ENCODE measurements around the gene OXSM.

Gene OXSM

DNA sequence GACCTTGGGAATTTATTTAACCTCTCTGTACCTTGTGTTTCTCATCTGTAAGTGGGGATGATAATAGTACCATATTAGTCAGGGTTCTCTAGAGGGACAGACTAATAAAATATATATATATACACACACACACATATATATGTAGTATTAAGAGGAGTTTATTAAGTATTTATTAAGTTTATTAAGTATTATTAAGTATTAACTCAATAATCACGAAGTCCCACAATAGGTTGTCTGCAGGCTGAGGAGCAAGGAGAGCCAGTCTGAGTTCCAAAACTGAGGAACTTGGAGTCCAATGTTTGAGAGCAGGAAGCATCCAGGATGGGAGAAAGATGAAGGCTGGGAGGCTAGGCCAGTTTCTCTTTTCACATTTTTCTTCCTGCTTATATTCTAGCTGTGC is 14.8 kb downstream of the OXSM start:
- no peak for DNase-seq

DNA sequence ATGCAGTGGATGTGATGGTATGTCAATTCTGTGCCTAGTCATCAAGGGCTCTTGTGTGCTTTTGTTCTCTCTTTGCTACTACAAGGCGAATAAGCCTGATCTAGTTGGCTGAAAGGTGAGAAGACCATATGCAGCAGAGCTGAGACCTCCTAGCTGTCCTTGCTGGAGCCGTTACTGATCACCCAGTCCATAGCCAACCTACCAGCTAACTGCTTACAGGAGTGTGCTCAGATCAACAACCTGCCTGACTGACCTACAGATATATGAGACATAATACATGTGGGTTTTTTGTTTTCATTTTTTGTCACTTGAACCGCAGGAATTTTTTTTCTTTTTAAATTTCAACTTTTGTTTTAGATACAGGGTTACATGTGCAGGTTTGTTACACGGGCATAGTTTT is 22.8 kb downstream of the OXSM start:
- no peak for DNase-seq

DNA sequence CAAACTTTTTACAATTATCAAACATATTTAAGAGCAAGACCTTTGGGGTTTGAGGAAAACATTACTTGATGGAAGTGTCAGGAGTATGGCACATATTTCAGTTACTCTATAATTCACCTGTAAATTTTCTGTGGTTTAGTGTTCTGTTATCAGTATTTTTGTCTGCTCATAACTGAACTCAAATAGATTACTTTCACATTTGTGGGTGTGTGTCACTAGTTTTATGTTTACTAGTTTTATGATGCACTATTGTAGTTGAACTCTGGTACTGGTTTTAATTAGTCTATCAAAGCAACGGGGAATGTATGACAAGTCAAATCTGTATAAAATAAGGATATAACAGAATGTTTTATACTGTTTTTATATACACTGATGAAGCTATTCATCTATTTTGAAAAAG is 27.2 kb downstream of the OXSM start:
- DNase-seq, result no peak

DNA sequence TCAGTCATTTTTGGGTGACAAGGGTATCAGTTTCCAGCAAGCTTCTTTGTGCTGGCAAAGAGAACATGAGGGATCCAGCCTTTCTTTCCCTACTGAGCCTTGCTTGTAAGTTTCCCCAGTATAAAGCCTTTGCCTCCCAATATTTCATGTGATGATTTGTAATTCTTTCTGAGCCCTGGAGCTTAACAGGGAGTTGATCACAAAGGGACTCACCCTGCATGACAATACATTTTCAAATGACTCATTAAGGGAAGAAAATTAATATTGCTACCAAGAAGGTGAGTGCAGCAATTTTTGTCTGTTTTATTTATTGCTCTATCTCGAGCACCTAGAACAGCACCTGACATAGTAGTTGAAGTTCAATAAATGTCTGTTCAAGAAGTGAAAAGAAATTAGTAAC is 27.7 kb downstream of the OXSM start:
- DNase-seq, result no peak

DNA sequence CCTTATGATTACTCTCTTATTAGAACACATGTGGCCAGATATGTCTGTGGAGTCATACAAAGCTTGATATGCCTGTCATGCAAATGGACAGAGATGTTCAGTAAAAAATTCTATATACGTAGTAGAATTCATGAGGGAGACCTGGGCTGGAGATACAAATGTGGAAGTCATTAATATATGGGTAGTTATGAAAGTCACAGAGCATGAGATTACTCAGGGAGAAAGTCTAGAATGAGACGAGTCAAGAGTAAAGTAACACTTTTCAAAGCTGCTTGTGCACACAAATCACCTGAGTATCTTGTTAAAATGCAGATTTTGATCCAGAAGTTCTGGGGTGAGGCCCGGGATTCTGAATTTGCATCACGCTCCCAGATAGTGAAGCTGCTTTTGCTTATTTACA is 28.4 kb downstream of the OXSM start:
- no peak for DNase-seq

DNA sequence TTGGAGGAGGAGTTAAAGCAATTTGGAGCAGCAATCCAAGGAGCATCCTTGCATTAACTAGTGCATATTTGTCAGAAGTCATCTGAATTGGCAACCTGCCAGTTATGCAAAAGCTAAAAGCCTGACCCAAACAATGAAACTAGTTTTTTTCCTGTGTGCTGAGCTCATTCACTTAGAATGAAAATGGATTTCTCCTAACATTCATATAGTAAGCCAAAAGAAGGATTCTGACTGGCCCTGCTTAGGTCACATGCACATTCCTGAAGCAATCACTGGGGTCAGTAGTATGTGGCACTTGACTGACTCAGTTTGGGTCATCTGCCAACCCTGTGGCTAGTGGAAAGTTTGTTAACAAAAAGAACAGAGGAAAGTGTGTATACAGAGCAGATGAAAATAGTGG is 30.5 kb downstream of the OXSM start:
- no peak for DNase-seq

DNA sequence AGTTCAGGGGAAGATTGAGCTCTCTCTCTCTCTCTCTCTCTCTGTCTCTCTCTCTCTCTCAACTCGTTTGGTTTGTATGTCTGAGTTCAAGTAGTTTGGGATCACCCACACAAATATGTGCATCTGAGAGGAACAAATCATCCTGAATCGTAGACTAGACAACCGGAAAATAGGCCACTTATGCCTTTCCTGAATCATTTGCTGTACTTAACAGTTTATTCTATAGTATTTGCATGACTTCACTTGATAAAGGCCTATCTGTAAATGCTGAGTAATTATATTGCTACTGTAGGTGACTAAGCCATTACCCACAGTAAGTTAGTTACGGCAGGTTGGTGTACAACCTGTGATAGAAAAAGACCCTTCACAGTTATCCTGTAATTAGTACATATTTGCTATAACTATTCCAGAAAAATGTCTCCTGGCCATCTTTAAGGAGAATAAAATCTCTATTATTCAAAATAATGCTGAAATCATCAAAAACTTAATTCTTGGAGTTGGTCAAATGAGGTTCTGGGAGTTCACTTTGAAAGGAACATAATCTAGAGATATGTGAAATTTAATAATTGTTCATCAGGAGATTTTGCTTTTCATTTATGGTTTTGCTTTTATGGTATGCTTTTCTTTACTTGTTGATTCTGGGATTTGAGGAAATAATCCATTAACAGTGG is 31.1 kb downstream of the OXSM start:
- DNase-seq, result no peak

DNA sequence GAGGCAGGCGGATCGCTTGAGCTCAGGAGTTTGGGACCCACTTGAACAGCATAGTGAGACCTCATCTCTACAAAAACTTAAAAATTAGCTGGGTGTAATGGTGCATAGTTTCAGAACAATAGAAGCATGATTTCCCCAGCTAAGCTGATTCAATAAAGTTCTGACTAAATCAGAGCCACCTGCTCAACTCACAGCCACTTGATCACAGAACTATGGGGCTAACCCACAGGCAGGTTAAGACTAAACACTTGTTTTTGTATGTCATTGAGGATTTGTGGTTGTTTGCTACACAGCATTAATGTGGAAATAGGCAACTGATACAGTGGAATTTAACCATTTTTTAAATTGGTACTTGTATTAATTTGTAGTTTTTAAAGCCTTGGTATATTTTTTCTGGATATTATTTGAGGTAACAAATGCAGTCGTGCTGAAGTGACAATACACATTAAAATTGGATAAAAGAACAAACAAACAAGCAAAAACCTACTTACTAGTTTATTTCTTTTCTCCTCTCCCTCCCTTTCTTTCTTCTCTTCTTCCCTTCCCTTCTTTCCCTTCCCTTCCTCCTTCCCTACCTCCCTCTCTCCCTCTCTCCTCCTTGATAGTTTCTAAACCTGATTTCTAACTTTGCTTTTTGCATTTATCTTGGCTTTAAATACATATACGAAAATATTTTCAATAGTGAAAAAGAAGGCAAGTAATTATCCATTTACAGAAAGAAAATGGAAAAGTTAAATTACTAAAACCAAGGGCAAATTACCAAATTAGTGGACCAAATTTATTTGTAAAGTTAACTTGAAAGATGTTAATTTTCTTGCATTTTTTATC is 32.1 kb downstream of the OXSM start:
- DNase-seq, result no peak

DNA sequence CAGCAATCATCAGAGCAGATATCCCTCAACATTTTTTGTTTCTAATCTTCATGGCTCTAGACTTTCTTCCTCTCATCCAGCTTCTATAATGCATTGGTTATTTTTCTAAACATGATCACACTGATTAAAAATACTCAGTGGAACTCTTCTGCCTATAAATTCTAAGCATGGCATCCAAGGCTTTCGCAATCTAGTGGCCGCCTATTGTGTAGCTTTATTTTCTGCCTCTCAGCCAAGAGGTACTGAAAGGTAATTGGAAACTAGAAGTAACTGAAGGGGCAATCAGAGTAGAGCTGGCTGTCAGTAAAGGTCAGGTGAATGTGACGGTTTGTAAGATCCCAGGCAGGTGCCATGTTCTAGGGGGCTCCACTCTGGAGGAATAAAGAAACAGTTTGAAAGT is 33.4 kb downstream of the OXSM start:
- no peak for DNase-seq

DNA sequence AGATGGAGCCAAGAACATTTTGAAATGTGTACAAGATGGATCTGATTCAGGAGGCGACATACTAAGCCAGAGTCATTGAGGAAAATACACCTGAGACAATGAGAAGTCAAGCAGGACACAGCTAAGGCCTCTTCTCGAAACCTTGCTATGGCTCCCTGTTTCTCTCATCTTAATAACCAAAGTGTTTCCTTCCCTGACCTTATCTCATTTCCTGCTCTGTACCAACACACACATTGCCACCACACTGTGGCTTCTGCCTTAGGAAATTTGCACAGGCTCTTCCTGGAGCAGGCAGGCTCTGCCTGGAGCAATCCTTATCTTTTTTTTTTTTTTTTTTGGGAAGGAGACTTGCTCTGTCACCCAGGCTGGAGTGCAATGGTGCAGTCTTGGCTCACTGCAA is 36.6 kb downstream of the OXSM start:
- no peak for DNase-seq

DNA sequence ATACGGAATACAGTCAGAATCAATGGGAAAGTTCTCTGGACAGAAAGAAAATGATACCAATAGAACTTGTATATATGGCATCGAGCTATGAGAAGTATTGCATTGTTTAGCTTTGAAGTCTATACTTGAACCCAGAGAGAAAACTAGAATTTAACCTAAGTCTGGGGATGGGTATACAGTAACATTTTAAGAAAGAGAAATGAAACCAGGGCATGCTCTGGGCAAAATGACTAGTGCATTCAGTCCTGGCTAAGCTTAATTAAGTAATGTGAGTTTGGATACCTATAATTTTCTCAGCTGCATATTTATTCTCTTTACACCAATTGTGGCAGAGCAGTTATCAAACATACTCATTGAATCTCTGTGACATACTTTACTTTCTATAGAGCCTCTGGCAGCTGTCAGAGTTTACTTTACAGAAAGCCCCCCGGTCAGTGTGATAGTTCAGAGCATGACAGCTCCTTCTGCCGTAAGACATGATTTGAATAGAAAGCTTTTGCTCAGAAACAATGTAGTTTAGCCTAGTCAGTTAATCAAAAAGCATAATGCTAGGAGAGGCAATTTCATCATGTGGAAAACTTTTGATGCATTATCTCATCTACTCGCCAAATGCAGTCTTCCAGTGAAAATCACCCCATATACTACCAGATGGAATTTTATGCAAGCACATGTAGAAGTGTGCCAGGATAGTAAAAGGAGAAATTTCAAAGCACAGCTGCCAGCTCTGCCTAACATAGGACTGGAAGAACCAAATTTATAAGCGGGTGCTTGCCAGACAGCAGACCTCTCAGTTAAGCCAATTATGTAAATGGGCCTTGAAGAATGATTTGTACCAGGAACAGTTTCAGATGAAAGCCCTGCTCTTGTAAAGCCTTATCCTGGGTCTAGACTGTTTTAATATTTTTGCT is 40.7 kb downstream of the OXSM start:
- no peak for DNase-seq

DNA sequence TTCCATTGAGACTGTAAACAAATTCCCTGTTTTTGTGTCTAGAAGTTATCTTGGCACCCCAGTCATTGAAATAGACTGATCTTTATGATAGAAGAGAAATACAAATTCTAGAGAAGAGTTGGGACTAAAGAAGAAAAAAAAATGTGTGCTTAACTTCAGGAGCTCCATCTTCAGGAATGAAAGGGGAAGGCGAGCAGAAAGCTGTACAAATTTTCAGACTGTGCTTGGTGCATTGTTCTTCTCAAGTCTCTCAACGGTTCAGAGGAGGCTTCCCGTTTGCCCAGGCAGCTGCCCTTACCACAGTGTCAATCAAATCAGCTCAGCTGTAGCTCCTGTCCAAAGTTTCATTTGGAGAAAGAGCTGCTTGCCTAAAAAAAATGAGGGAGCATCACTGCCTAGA is 41.7 kb downstream of the OXSM start:
- DNase-seq, result no peak

DNA sequence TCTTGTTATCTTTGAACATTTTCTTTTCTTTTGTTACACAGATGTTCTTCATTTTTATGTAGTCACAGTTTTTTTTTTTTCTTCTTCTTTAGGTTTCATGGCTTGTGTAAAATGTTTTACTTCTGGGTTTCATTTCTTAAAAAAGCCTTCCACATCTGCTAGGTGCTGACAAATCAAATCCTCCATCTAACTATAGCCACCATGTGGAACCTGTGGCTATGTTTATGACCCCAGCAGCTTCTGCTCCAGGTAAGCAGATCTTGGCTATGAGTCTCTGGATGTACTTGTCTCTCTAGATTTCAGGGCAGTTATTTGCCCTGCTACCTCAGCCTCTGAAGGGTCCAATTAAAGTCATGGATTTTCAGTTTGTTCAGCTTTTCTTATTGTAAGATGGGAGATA is 44.5 kb downstream of the OXSM start:
- DNase-seq, result no peak

DNA sequence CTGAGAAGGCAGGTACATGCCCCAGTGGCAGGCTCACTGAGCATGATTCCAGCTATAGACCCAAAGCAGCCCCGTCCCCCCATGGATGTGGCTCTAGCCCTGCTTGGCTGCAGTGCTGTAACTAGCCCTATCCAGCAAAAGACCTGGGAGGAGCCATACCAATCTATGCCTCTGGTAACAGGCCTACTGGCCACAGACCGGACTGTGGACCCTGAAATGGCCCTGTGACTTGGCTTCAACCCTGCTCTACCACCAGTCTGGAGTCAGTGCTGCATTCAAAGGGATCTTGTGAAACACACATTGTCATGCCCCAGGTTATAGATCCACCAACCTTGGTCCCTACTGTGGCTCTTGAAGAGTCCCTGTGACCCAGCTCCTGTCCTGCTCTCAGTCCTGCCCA is 46.7 kb downstream of the OXSM start:
- no peak for DNase-seq

DNA sequence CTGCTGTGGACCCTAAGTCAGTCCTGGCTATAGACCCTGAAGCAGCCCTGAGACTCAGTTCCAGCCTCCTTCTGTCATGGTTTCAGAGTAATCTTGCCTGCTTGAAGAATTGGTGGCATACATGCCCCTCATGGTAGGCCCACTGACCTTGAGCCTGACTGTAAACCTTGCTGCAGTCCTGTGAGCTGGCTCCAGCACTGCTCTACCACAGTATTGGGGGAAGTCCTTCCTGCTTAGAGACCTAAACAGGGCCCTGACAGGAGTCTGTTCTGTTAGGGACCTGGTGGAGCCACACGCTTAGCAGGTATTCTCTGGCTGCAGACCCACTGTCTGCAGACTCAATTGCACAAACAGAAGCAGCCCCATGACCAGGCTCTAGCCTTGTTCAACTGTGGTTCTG is 47.1 kb downstream of the OXSM start:
- no peak for DNase-seq

DNA sequence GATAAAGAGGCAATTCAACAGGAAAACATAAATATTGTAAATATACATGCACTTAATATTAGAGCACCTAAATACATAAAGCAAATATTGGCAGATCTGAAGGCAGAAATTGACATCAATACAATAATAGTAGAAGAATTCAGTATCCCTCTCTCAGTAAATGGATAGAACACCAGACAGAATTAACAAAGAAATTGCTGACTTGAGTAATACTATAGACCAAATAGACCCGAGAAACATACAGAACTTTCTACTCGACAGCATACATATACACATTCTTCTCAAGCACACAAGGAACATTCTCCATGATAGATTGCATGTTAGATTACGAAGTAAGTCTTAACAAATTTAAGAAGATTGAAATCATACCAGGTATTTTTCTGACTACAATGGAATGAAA is 50.2 kb downstream of the OXSM start:
- DNase-seq, result no peak

DNA sequence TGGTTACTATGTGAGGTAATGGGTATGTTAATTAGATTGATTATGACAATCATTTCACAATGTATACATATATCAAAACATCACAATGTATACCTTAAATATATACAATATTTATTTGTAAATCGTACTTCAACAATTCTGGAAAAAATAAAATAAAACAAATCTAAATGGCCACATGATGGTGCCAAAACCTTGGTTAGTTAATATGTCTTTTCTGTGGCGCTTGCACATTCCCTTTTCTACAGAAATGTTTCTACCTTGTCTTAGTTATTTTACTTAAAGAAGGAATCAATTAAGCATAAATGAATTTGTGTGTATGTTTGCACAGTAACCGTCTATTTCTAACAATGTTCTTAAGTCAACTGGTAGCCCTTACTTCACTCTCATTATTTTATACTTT is 53.4 kb downstream of the OXSM start:
- no peak for DNase-seq

Data from CD4-positive, alpha-beta T cell treated with Interleukin-12 subunit alpha and Interleukin-12 subunit beta, for 1 hour (primary cell).